Transverse colon (tissue), 4 donors: ENCODE measurements around the gene BRAT1. TPM values are rescaled to one million over a fixed set of nuclear protein-coding genes. Genes with fewer than 3 reads are reported as not detected.

Source experiments
- DNase-seq: peaks from one replicate; pipeline ENCODE4 v3.0.0-alpha.2; 2019
- H3K27ac ChIP-seq, 4 donors: fragments of 200-600 bp; sonication (generic); 2 replicates each; pipeline ENCODE4 v1.5.1; 2016 to 2018; ENCODE audit warnings: inconsistent platforms in 4 of 4
- H3K27me3 ChIP-seq: fragments of 200-600 bp; sonication (generic); 2 replicates; pipeline ENCODE4 v1.5.1; 2017; ENCODE audit warnings: inconsistent platforms
- H3K36me3 ChIP-seq, 4 donors: fragments of 200-600 bp; sonication (generic); 2 replicates each; pipeline ENCODE4 v1.5.1; 2017 to 2019; ENCODE audit warnings: inconsistent platforms in 4 of 4
- H3K4me1 ChIP-seq, 4 donors: fragments of 200-600 bp; sonication (generic); 2 replicates each; pipeline ENCODE4 v1.5.1; 2017 to 2020; ENCODE audit warnings: inconsistent platforms in 4 of 4
- H3K4me3 ChIP-seq, 4 donors: fragments of 200-600 bp; sonication (generic); 1 replicate in 1 of 4; 2 replicates in 3 of 4; pipeline versions ENCODE4 v1.5.1 to v1.6.1; 2017 to 2019; ENCODE audit warnings: inconsistent platforms in 4 of 4
- H3K9me3 ChIP-seq, 2 donors: fragments of 200-600 bp; sonication (generic); 2 replicates each; pipeline ENCODE4 v1.5.1; 2017 to 2019; ENCODE audit warnings: inconsistent platforms in 2 of 2
- EP300 ChIP-seq: sonication (generic); formaldehyde crosslinking; IDR thresholded peaks from one replicate; pipeline ENCODE4 v1.6.1; 2017; ENCODE audit warnings: antibody characterized with exemption, low read depth
- POLR2A ChIP-seq: fragments of 450-650 bp; IDR thresholded peaks from one replicate; pipeline ENCODE4 v1.6.1; 2016; ENCODE audit warnings: antibody characterized with exemption, mild to moderate bottlenecking, moderate library complexity
- POLR2AphosphoS5 ChIP-seq, 3 donors: sonication (generic); formaldehyde crosslinking; IDR thresholded peaks; one replicate each; pipeline ENCODE4 v1.6.1; 2016; ENCODE audit warnings: antibody characterized with exemption in 3 of 3
- WGBS, 2 donors: methylation state at CpG; one replicate each; pipeline ENCODE4 v1.1.5; 2018; ENCODE audit warnings: low coverage in 1 of 2; 5-methylcytosine and 5-hydroxymethylcytosine counted together
- in situ Hi-C, 4 donors: fragments of 200-750 bp; cut with MboI; loops; one replicate each; pipeline versions ENCODE4 v1.15.0 to v1.15.1; 2017; ENCODE audit warnings: low sequenced_read_pairs in 3 of 4, low pct_ligation_motif_present in 1 of 4, low pct_unique_long_range_greater_than_20kb in 1 of 4
- intact Hi-C: fragments of 100-400 bp; cut with DNase I; formaldehyde crosslinking; loops from one replicate; pipeline ENCODE4 v1.15.1; 2023; ENCODE audit warnings: low total_unique reads
- total RNA-seq, 4 donors: library from RNA; depleted of rRNA; stranded (reverse); fragments of >200 nt; gene quantifications; one replicate each; pipeline ENCODE4 v1.1.0, GENCODE V29; 2016
- TF ChIP-seq, protein P1 (sequence below), 5 experiments: fragments of 200-600 bp in 3 of 5; fragments of 450-650 bp in 2 of 5; sonication (generic) in 3 of 5; IDR thresholded peaks; 1 replicate in 2 of 5; 2 replicates in 3 of 5; pipeline ENCODE4 v1.5.1; 2016 to 2017; ENCODE audit warnings: antibody characterized with exemption in 5 of 5, inconsistent platforms in 3 of 5, mild to moderate bottlenecking in 2 of 5, moderate library complexity in 1 of 5

The BRAT1 gene
- total RNA-seq, 4 donors from 2014 or later, result 31.7 to 120 (median 40.4) TPM

DNA sequence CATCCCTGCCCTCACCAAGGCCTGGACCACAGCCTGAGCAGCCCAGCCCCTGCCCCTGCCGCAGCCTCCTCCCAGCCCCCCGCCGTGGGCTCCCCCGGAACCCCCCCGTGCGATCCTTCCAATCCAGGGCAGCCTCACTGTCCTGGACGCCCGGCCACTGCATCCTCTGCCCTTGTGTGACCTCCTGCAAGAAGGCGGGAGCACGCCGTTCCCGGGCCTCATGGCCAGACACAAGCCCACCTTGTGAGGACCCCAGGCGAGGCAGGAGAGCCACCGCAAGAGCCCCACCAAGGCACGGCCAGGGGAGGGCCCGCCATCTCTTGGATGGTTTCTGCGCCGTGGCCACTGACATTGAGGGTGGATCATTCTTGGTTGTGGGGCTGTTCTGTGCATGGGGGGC is 43.6 kb downstream of the BRAT1 start:
- Histone ChIP-seq H3K4me1 (peaks cover 15 to 37% (median 28%) of the 10 kb centered on the region in 4 donors), H3K36me3 (no peaks in the 10 kb centered on the region), H3K27me3 (no peaks in the 10 kb centered on the region), H3K4me3 (no peak overlapping the region), H3K27ac (peak overlapping the region; percentile 50 to 65 (median 64)), H3K9me3 (no peaks in the 10 kb centered on the region)
- no peak for DNase-seq
- intact Hi-C loops (no loop called here), in situ Hi-C loops (no loop called here)
- 54% methylated on average over 7 of the region's 18 CpGs; no CpG with 5 or more reads in 1 of the 2 donors for WGBS, 2 donors
- TF ChIP-seq POLR2A (no peak), EP300 (no peak)
- TF ChIP-seq, protein P1, sequence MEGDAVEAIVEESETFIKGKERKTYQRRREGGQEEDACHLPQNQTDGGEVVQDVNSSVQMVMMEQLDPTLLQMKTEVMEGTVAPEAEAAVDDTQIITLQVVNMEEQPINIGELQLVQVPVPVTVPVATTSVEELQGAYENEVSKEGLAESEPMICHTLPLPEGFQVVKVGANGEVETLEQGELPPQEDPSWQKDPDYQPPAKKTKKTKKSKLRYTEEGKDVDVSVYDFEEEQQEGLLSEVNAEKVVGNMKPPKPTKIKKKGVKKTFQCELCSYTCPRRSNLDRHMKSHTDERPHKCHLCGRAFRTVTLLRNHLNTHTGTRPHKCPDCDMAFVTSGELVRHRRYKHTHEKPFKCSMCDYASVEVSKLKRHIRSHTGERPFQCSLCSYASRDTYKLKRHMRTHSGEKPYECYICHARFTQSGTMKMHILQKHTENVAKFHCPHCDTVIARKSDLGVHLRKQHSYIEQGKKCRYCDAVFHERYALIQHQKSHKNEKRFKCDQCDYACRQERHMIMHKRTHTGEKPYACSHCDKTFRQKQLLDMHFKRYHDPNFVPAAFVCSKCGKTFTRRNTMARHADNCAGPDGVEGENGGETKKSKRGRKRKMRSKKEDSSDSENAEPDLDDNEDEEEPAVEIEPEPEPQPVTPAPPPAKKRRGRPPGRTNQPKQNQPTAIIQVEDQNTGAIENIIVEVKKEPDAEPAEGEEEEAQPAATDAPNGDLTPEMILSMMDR (IDR thresholded peaks at IDR 0.05), result no peak

DNA sequence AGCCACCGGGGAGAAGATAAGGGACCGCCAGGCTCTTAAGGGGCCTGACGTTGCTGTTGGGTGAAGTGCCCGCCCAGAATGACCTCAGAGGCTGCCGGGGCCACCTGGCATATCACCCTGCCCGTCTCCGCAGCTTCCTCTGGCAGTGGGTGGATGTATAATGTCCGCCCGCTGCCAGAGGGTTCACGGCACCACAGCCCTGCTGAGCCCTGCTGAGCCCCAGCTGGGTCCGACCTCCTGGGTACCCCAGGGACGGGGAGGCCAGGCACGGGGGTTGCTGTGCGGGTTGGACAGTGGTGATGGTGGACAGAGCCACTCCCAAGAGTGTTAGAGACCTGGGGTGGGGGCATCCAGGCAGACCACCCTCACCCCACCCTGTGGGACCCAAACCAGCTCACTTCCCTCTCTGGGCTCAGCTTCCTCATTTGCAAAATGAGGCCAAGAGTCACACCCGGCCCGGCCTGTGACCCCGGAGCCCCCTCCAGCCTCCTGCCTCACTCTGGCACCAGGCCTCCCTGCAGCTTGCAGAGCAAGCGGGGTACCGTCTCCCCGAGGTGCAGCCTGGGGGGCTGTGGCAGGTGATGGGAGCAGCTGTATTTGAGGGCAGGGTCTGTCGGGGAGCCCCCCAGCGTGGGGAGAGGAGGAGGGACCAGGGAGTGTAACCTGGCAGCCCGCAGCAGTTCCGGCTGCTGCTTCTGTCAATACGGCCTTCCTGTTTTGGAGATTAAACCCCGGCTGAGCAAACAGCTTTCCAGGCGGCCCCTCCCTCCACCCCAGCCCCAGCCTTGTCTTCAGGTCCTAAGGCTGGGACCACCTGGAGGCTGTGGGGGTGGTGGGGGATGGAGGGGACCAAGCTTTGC is 44.2 kb downstream of the BRAT1 start:
- peak overlapping the region; percentile 50 to 65 (median 64) for H3K27ac ChIP-seq
- H3K9me3 ChIP-seq, result no peaks in the 10 kb centered on the region
- H3K27me3 ChIP-seq, result no peaks in the 10 kb centered on the region
- intact Hi-C loops, result no loop called here
- in situ Hi-C loops, result no loop called here
- TF ChIP-seq EP300, result no peak
- TF ChIP-seq, protein P1 (IDR thresholded peaks at IDR 0.05), result no peak
- no peak for TF ChIP-seq POLR2AphosphoS5 (IDR thresholded peaks at IDR 0.05)
- no peak for TF ChIP-seq POLR2A
- 21% methylated on average over 18 of the region's 27 CpGs; no CpG with 5 or more reads in 1 of the 2 donors for WGBS, 2 donors
- no peaks in the 10 kb centered on the region for H3K36me3 ChIP-seq
- no peak overlapping the region for H3K4me3 ChIP-seq
- DNase-seq, result peak; percentile 61
- H3K4me1 ChIP-seq, result peaks cover 15 to 37% (median 28%) of the 10 kb centered on the region in 4 donors

GRCh38 chr7:2510130-2510776 is 45.1 kb downstream of the BRAT1 start:
- intact Hi-C loops, result no loop called here
- peak overlapping the region; percentile 50 to 65 (median 64) for H3K27ac ChIP-seq
- no peaks in the 10 kb centered on the region for H3K9me3 ChIP-seq
- no peak for TF ChIP-seq POLR2A
- no peak for TF ChIP-seq POLR2AphosphoS5 (IDR thresholded peaks at IDR 0.05)
- TF ChIP-seq, protein P1 (IDR thresholded peaks at IDR 0.05), result no peak
- TF ChIP-seq EP300, result no peak
- no peak for DNase-seq
- peaks cover 15 to 37% (median 28%) of the 10 kb centered on the region in 4 donors for H3K4me1 ChIP-seq
- H3K36me3 ChIP-seq, result no peaks in the 10 kb centered on the region
- H3K4me3 ChIP-seq, result no peak overlapping the region
- in situ Hi-C loops, result no loop called here
- 89% methylated on average over 13 of the region's 13 CpGs; no CpG with 5 or more reads in 1 of the 2 donors for WGBS, 2 donors
- H3K27me3 ChIP-seq, result no peaks in the 10 kb centered on the region

- WGBS, 2 donors, result 82% methylated on average over 11 of the region's 23 CpGs; no CpG with 5 or more reads in 1 of the 2 donors
- H3K27ac ChIP-seq, result peak overlapping the region in 2 of 4 donors; percentile 44 to 65
- H3K4me3 ChIP-seq, result no peak overlapping the region
- H3K9me3 ChIP-seq, result no peaks in the 10 kb centered on the region
- peaks cover 15 to 37% (median 28%) of the 10 kb centered on the region in 4 donors for H3K4me1 ChIP-seq
- TF ChIP-seq EP300, result no peak
- TF ChIP-seq POLR2AphosphoS5 (IDR thresholded peaks at IDR 0.05), result no peak
- TF ChIP-seq, protein P1 (IDR thresholded peaks at IDR 0.05), result no peak
- no peak for TF ChIP-seq POLR2A
- intact Hi-C loops (no loop called here), in situ Hi-C loops (no loop called here)
- DNase-seq, result no peak
- H3K36me3 ChIP-seq, result no peaks in the 10 kb centered on the region
- no peaks in the 10 kb centered on the region for H3K27me3 ChIP-seq
These were observed 45.9 kb downstream of the BRAT1 start for GRCh38 chr7:2509298-2509906.
